GM10248 (cell line): ENCODE results near the gene MYG1.

Experiments
- CTCF ChIA-PET: fragments of 300-600 bp; sonication (Branson Sonifier 250); formaldehyde crosslinking; extraction: SDS; loops from one replicate; lab custom pipeline; 2021; ENCODE audit warnings: antibody characterized with exemption; lab: Yijun Ruan, JAX
- POLR2A ChIA-PET: fragments of 350-650 bp; sonication (Branson Sonifier 250); formaldehyde crosslinking; extraction: SDS; loops from one replicate; lab custom pipeline; 2020; ENCODE audit warnings: antibody characterized with exemption; lab: Yijun Ruan, JAX
- DNase-seq: peaks from one replicate; pipeline ENCODE4 v3.0.0; 2012; ENCODE audit errors: extremely low spot score
- TF ChIP-seq, protein P1 (sequence below): IDR thresholded peaks from 2 replicates; pipeline ENCODE4 v1.5.1; 2012; ENCODE audit warnings: mild to moderate bottlenecking, low read depth; ENCODE audit errors: extremely low read depth, missing control alignments, control extremely low read depth

MYG1 gene

DNA sequence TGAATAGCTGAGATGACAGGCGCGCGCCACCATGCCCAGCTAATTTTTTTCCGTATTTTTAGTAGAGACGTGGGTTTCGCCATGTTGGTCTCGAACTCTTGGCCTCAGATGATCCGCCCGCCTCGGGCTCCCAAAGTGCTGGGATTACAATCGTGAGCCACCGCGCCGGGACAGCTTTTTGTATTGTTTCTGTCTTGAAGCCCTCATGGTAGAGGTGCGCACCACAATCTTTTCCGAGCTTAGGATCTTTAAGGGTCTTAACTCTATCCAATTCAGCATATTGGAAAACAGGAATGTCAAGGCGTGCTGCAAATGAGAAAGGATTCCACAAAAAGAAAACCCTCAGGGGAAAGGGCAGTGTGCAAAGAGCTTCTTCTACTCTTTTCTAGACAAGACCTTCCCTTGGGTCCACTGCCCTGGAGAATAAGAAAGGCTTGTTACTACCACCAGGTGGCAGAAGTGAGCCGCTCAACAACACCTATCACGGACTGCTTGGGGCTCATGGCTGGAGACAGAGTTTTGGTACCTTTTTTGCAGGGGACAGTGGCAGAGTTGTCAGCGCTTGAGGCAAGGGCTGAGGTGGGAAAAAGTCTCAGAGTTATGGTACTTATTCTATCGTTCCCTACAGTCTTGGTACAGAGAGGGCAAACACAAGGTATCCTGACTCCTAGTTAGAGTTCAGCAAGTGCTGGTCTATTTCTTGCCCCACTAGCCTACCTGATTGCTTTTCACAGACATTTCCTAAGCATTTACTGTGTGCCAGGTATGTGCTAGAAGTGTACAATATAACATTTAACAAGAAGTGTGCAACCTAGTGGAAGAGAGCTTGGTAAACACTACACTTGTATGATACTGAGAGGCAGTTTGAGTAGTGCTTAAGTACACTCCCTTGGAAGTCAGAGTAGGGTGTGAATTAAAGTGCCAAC is 53.1 kb downstream of the MYG1 start:
- peak; percentile 79 for DNase-seq
- ChIA-PET POLR2A (interaction anchor here (0.6 kb wide), 1 partner anchor 69 kb away, joined by 5 read pairs; no protein-coding TSS in a partner anchor), CTCF (interaction anchor here (0.6 to 18.4 kb wide), 63 partner anchors 8 to 304 kb away, joined by 3 to 442 read pairs (median 4); partner anchors contain the start of genes AAAS, AMHR2, MAP3K12 and NPFF)
- TF ChIP-seq, protein P1, sequence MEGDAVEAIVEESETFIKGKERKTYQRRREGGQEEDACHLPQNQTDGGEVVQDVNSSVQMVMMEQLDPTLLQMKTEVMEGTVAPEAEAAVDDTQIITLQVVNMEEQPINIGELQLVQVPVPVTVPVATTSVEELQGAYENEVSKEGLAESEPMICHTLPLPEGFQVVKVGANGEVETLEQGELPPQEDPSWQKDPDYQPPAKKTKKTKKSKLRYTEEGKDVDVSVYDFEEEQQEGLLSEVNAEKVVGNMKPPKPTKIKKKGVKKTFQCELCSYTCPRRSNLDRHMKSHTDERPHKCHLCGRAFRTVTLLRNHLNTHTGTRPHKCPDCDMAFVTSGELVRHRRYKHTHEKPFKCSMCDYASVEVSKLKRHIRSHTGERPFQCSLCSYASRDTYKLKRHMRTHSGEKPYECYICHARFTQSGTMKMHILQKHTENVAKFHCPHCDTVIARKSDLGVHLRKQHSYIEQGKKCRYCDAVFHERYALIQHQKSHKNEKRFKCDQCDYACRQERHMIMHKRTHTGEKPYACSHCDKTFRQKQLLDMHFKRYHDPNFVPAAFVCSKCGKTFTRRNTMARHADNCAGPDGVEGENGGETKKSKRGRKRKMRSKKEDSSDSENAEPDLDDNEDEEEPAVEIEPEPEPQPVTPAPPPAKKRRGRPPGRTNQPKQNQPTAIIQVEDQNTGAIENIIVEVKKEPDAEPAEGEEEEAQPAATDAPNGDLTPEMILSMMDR, result peak; percentile 81

DNA sequence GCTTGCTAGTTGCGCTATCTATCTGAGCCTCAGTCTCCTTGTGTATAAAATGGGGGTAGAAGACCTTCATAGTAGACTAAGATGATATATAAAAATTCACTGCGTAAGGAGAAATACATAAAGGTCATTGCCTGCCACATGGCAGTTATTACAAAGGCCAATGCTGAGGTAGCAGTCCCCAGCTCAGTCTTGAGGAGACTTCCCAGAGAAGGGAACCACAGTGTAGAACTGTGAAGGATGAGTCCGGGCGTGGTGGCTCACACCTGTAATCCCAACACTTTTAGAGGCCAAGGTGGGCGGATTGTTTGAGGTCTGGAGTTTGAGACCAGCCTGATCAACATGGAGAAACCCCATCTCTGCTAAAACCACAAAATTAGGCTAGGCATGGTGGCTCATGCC is 53.8 kb downstream of the MYG1 start:
- TF ChIP-seq, protein P1, result no peak
- ChIA-PET POLR2A (no interaction called here), CTCF (interaction anchor here (0.6 to 18.4 kb wide), 26 partner anchors 9 to 303 kb away, joined by 3 to 442 read pairs (median 6); partner anchors contain the start of genes AAAS, AMHR2, NPFF and SP1)
- no peak for DNase-seq

DNA sequence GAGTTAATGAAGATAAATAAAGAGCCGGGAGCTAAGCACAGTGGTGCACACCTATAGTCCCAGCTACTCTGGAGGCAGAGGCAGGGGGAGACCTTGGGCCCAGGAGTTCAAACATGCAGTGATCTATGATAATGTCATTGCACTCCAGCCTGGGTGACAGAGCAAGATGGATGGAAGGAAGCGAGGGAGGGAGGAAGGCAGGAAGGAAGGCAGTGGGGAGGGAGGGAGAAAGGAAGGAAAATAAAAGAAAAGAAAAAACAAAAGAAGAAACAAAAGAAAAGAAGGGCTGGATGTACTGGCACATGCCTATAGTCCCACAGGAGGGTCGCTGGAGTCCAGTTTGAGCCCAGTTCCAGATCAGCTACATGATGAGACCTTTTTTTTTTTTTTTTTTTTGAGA is 55.6 kb downstream of the MYG1 start:
- no peak for DNase-seq
- CTCF ChIA-PET, result interaction anchor here (1.6 to 18.4 kb wide), 6 partner anchors 11 to 154 kb away, joined by 5 to 442 read pairs (median 48); partner anchors contain the start of genes AAAS, AMHR2 and NPFF
- TF ChIP-seq, protein P1, result no peak
- POLR2A ChIA-PET, result no interaction called here
